ENCODE results near the gene C8A. TPM values are rescaled to one million over a fixed set of nuclear protein-coding genes. Genes with fewer than 3 reads are reported as not detected.

C8A gene
- total RNA-seq, 3 donors from 2014 or later (not counting 1 experiment from before 2014, with no cell fraction given) = not detected

DNA sequence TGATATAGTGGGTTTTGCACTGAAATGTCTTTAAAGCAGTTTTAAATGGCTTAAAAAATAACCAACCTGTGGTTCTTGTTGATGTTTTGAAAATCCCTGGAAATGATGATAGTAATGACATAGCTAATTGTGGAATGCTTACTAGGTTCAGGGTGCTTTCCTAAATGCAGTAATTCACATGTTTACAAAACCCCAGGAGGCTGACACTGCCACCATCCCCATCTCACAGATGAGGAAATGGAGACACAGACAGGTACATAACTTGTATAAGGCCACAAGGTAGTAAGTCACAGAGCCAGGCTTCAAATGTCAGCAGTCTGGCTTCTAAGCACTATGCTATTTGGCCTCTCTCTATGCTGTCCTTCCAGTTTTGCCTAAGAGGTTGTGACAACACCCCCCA lies 70.6 kb downstream of the C8A start:
- no peak for ATAC-seq
- Mint-ChIP-seq H3K4me3 (no peak overlapping the region), H3K27ac (no peak overlapping the region), H3K27me3 (ENCODE audit: low read depth in 2 of 2) (peaks cover 0 to 3% of the 10 kb centered on the region in 2 donors), H3K9me3 (peaks cover 0 to 6% of the 10 kb centered on the region in 2 donors), H3K4me1 (peaks cover 0 to 5% of the 10 kb centered on the region in 2 donors), H3K36me3 (no peaks in the 10 kb centered on the region)
- H3K4me3 ChIP-seq (ENCODE audit: low read length) = no peak overlapping the region
- TF ChIP-seq, protein P1, sequence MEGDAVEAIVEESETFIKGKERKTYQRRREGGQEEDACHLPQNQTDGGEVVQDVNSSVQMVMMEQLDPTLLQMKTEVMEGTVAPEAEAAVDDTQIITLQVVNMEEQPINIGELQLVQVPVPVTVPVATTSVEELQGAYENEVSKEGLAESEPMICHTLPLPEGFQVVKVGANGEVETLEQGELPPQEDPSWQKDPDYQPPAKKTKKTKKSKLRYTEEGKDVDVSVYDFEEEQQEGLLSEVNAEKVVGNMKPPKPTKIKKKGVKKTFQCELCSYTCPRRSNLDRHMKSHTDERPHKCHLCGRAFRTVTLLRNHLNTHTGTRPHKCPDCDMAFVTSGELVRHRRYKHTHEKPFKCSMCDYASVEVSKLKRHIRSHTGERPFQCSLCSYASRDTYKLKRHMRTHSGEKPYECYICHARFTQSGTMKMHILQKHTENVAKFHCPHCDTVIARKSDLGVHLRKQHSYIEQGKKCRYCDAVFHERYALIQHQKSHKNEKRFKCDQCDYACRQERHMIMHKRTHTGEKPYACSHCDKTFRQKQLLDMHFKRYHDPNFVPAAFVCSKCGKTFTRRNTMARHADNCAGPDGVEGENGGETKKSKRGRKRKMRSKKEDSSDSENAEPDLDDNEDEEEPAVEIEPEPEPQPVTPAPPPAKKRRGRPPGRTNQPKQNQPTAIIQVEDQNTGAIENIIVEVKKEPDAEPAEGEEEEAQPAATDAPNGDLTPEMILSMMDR (IDR thresholded peaks at IDR 0.05) = no peak
- H3K27ac ChIP-seq (ENCODE audit: low read length) = no peak overlapping the region
- H3K36me3 ChIP-seq (ENCODE audit: control insufficient read depth, insufficient read depth, low read length) = no peaks in the 10 kb centered on the region
- no peaks in the 10 kb centered on the region for H3K27me3 ChIP-seq (ENCODE audit: control insufficient read depth, insufficient read depth, low read length)
- intact Hi-C loops (cut with micrococcal nuclease) = no loop called here
- DNase-seq = no peak
- H3K4me1 ChIP-seq (ENCODE audit: control insufficient read depth, insufficient read depth, low read length) = no peaks in the 10 kb centered on the region
- no peaks in the 10 kb centered on the region for H3K9me3 ChIP-seq (ENCODE audit: control insufficient read depth, insufficient read depth, low read length)

DNA sequence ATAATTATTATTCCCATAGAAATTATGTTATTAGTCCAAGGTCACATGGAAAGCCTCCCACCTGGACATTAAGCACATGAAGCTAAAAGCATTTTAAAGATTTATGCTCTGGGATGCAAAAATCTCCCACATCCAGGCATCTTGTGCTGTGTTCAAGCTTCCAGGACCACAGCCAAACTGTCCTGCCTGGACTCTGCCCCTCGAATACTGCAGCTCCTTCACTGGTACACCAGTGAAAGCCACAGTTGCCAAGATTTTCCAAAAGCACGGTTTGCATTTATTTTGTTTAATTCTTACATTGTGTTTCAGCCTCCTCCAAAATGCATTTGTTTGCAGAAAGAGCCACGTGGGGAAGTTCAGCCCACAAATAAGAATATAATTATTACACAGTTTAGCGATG lies 72.6 kb downstream of the C8A start:
- TF ChIP-seq, protein P1 (IDR thresholded peaks at IDR 0.05) = no peak
- intact Hi-C loops (cut with micrococcal nuclease) = no loop called here
- ATAC-seq = no peak

DNA sequence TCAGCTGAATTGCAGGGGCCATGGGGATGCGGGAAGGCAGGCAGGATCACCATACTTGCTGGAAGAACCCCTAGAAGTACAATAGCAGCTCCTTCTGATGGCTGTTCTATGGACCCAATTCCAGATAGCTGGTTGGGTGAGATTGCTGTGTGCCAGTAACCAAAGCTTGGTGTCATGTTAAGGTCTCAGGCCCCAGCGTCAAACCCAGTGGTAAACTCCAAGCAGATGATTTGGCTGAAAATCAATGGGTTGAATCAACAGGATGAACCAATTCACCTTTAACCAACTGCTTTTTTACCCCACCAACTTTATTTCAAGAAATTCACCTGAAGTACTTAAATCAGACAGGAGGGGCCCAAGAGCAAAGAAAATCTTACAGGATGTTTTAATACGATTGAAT lies 73.4 kb downstream of the C8A start:
- Mint-ChIP-seq H3K9me3 (peaks cover 0 to 6% of the 10 kb centered on the region in 2 donors), H3K27ac (no peak overlapping the region), H3K36me3 (no peaks in the 10 kb centered on the region), H3K4me1 (no peaks in the 10 kb centered on the region), H3K27me3 (ENCODE audit: low read depth in 2 of 2) (peaks cover 0 to 12% of the 10 kb centered on the region in 2 donors), H3K4me3 (no peak overlapping the region)
- Histone ChIP-seq H3K4me3 (ENCODE audit: low read length) (no peak overlapping the region), H3K4me1 (ENCODE audit: control insufficient read depth, insufficient read depth, low read length) (no peaks in the 10 kb centered on the region), H3K36me3 (ENCODE audit: control insufficient read depth, insufficient read depth, low read length) (no peaks in the 10 kb centered on the region), H3K27me3 (ENCODE audit: control insufficient read depth, insufficient read depth, low read length) (no peaks in the 10 kb centered on the region), H3K27ac (ENCODE audit: low read length) (no peak overlapping the region), H3K9me3 (ENCODE audit: control insufficient read depth, insufficient read depth, low read length) (no peaks in the 10 kb centered on the region)
- DNase-seq = no peak
- ATAC-seq = no peak
- intact Hi-C loops (cut with micrococcal nuclease) = no loop called here
- WGBS (ENCODE audit: insufficient coverage) = 93% methylated on average over 3 of the region's 3 CpGs
- TF ChIP-seq, protein P1 (IDR thresholded peaks at IDR 0.05) = no peak

More for the DNA sequence above, 72.6 kb downstream of the C8A start:
- no peaks in the 10 kb centered on the region for H3K9me3 ChIP-seq (ENCODE audit: control insufficient read depth, insufficient read depth, low read length)
- H3K27me3 Mint-ChIP-seq (ENCODE audit: low read depth in 2 of 2) = peaks cover 0 to 8% of the 10 kb centered on the region in 2 donors
- H3K4me1 Mint-ChIP-seq = no peaks in the 10 kb centered on the region
- H3K4me3 Mint-ChIP-seq = no peak overlapping the region
- no peaks in the 10 kb centered on the region for H3K36me3 Mint-ChIP-seq
- DNase-seq = no peak
- WGBS (ENCODE audit: insufficient coverage) = 78% methylated on average over 4 of the region's 4 CpGs
- no peak overlapping the region for H3K27ac Mint-ChIP-seq
- no peaks in the 10 kb centered on the region for H3K36me3 ChIP-seq (ENCODE audit: control insufficient read depth, insufficient read depth, low read length)
- no peaks in the 10 kb centered on the region for H3K27me3 ChIP-seq (ENCODE audit: control insufficient read depth, insufficient read depth, low read length)
- peaks cover 0 to 6% of the 10 kb centered on the region in 2 donors for H3K9me3 Mint-ChIP-seq
- no peaks in the 10 kb centered on the region for H3K4me1 ChIP-seq (ENCODE audit: control insufficient read depth, insufficient read depth, low read length)
- no peak overlapping the region for H3K27ac ChIP-seq (ENCODE audit: low read length)
- H3K4me3 ChIP-seq (ENCODE audit: low read length) = no peak overlapping the region

DNA sequence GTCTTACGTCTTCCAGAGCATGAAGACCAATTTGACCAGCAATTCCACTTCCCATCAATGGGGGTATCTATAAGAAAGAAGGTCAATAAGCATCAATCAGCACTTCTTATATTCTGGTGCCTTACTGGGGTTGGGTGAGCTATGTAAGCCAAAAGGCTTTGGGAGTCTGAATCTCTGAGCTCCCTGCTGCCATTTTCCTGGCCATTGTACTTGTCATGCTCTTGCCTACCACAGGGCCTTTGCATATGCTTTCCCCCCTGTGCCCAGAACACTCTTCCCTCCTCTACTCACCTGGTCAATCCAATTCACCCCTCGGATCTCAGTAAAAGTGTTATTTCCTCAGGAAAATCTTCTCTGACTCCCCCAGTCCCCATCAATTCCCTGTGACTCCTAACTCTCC lies 74.9 kb downstream of the C8A start:
- 85% methylated on average over 2 of the region's 2 CpGs for WGBS (ENCODE audit: insufficient coverage)
- no peaks in the 10 kb centered on the region for H3K4me1 Mint-ChIP-seq
- H3K9me3 Mint-ChIP-seq = peaks cover 0 to 3% of the 10 kb centered on the region in 2 donors

More for the DNA sequence above, 74.9 kb downstream of the C8A start:
- DNase-seq (no peak), ATAC-seq (no peak)
- Histone ChIP-seq H3K36me3 (ENCODE audit: control insufficient read depth, insufficient read depth, low read length) (no peaks in the 10 kb centered on the region), H3K27ac (ENCODE audit: low read length) (no peak overlapping the region), H3K27me3 (ENCODE audit: control insufficient read depth, insufficient read depth, low read length) (no peaks in the 10 kb centered on the region), H3K4me1 (ENCODE audit: control insufficient read depth, insufficient read depth, low read length) (no peaks in the 10 kb centered on the region), H3K9me3 (ENCODE audit: control insufficient read depth, insufficient read depth, low read length) (no peaks in the 10 kb centered on the region), H3K4me3 (ENCODE audit: low read length) (no peak overlapping the region)
- peaks cover 0 to 13% of the 10 kb centered on the region in 2 donors for H3K27me3 Mint-ChIP-seq (ENCODE audit: low read depth in 2 of 2)
- no peak overlapping the region for H3K27ac Mint-ChIP-seq
- no peaks in the 10 kb centered on the region for H3K36me3 Mint-ChIP-seq
- intact Hi-C loops (cut with micrococcal nuclease) = no loop called here
- H3K4me3 Mint-ChIP-seq = no peak overlapping the region
- TF ChIP-seq, protein P1 (IDR thresholded peaks at IDR 0.05) = no peak
